ENCODE results near the gene SPECC1L.

DNA sequence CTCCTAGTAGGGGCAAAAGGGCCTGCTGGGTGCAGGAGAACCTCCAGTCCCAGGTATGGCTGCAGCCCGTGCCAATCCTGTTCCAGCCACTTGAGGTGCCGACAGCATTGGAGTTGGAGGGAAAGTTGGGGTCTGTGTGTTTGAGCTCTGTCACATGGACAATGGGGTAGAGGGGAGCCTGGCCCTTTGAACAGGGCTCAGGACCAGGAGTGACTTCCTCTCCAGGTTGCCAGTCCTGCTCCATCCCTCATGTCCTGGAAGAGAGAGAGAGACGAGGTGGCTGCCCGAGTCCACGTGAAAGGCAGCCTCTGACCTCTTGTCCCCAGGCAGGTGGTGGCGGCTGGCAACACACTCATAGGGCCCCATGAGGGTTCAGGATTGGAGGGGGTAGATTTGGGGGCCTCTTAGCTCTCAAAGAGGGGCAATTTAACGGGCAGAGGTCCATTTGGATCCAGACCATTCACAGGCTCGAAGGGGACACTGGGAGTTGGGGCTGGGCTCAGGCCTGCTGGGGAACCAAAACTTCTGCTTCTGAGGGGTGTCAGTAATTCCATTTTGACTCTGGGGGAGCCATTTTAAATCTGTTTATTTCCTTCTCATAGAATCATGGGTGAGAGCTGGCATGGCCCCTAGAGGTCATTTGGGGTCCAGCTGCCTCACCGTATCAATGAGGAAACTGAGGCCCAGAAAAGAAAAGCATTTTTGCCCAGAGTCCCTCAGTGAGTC lies 160.8 kb downstream of the SPECC1L start:
- TF ChIP-seq POLR2AphosphoS5 (IDR thresholded peaks at IDR 0.05; ENCODE audit: borderline replicate concordance, low read depth, low read length) = no peak
- TF ChIP-seq EZH2 (IDR thresholded peaks at IDR 0.05) = no peak
